HCT116 (cell line): ENCODE measurements around the gene DUOXA1. TPM values are rescaled to one million over a fixed set of nuclear protein-coding genes. Genes with fewer than 3 reads are reported as not detected.

Source experiments
- ATAC-seq: fragments of 200-7000 bp; cut with Tn5 transposase; 2 replicates; pipeline ENCODE4 v1.9.1; 2020; ENCODE audit warnings: mild to moderate bottlenecking, moderate library complexity
- BruUV-seq: library from RNA; stranded (reverse); fragments of 400-500 nt; replicated peaks from 2 replicates; lab custom pipeline; 2021; lab: Mats Ljungman, UMichigan
- CTCF ChIA-PET: fragments of 300-600 bp; sonication (Branson Sonifier 250); formaldehyde crosslinking; loops from one replicate; lab custom pipeline; 2021; ENCODE audit warnings: antibody characterized with exemption; lab: Charles Lee
- POLR2A ChIA-PET: fragments of 300-600, 350-600 bp; sonication (Branson Sonifier 250); formaldehyde crosslinking; loops from one replicate; lab custom pipeline; 2021; ENCODE audit warnings: antibody characterized with exemption; lab: Charles Lee
- RAD21 ChIA-PET, 2 experiments: fragments of 300-600 bp; sonication (Branson Sonifier 250); formaldehyde crosslinking; loops; one replicate each; lab custom pipeline; 2023; ENCODE audit warnings: low total read pairs in 2 of 2; ENCODE audit not compliant: uncharacterized antibody in 2 of 2, unreplicated experiment in 2 of 2, low non-redundant PET in 1 of 2; lab: Charles Lee
- DNase-seq: peaks from one replicate; pipeline ENCODE4 v3.0.0-alpha.2; 2010; ENCODE audit warnings: low read depth, low spot score
- H2AFZ ChIP-seq: fragments of 200-600 bp; shearing (Covaris generic), sonication (generic); 2 replicates; pipeline ENCODE4 v1.6.1; 2017; ENCODE audit warnings: low read depth, mixed run types, mixed read lengths, antibody characterized with exemption, low read length; ENCODE audit not compliant: poor library complexity, severe bottlenecking
- H3K27ac ChIP-seq: 2 replicates; pipeline ENCODE4 v1.5.1; 2012; ENCODE audit warnings: low read depth, low read length
- H3K27me3 ChIP-seq: fragments of 200-600 bp; sonication (generic); 2 replicates; pipeline ENCODE4 v1.6.1; 2016; ENCODE audit warnings: mixed run types, low read length, mixed read lengths; ENCODE audit not compliant: insufficient read depth
- H3K36me3 ChIP-seq, 2 experiments: fragments of 200-500 bp in 1 of 2; fragments of 200-600 bp in 1 of 2; sonication (Bioruptor generic) in 1 of 2; sonication (generic) in 1 of 2; 2 replicates each; pipeline versions ENCODE4 v1.5.1 to v1.6.1; 2014 to 2016; ENCODE audit warnings: low read length in 2 of 2, inconsistent platforms in 1 of 2, mixed read lengths in 1 of 2, mixed run types in 1 of 2; ENCODE audit not compliant: insufficient read depth in 2 of 2, control insufficient read depth in 1 of 2
- H3K4me1 ChIP-seq, 2 experiments: fragments of 200-600 bp in 1 of 2; sonication (generic) in 1 of 2; 2 replicates each; pipeline versions ENCODE4 v1.5.1 to v1.6.1; 2012 to 2017; ENCODE audit warnings: low read length in 2 of 2, inconsistent platforms in 1 of 2, mild to moderate bottlenecking in 1 of 2, mixed read lengths in 1 of 2, mixed run types in 1 of 2, moderate library complexity in 1 of 2; ENCODE audit not compliant: insufficient read depth in 2 of 2, control insufficient read depth in 1 of 2
- H3K4me2 ChIP-seq: fragments of 200-600 bp; sonication (generic); 2 replicates; pipeline ENCODE4 v1.6.1; 2017; ENCODE audit warnings: mixed run types, low read length, mixed read lengths
- H3K4me3 ChIP-seq, 2 experiments: fragments of 200-600 bp in 1 of 2; sonication (generic) in 1 of 2; replicated peaks in 1 of 2; 2 replicates each; pipeline ENCODE4 v1.5.1; 2011 to 2016; ENCODE audit warnings: low read length in 2 of 2, control low read depth in 1 of 2, low read depth in 1 of 2, mild to moderate bottlenecking in 1 of 2, mixed read lengths in 1 of 2, mixed run types in 1 of 2
- H3K79me2 ChIP-seq: fragments of 200-600 bp; sonication (generic); 2 replicates; pipeline ENCODE4 v1.6.1; 2017; ENCODE audit warnings: mild to moderate bottlenecking, mixed run types, low read length, moderate library complexity, mixed read lengths; ENCODE audit not compliant: insufficient read depth
- H3K9ac ChIP-seq: fragments of 200-600 bp; sonication (generic); 2 replicates; pipeline ENCODE4 v1.6.1; 2016; ENCODE audit warnings: low read length, mixed read lengths
- H3K9me2 ChIP-seq: fragments of 200-600 bp; sonication (generic), shearing (Covaris generic); 2 replicates; pipeline ENCODE4 v1.6.1; 2017; ENCODE audit warnings: mixed run types, mild to moderate bottlenecking, moderate library complexity; ENCODE audit not compliant: insufficient read depth
- H3K9me3 ChIP-seq, 2 experiments: fragments of 200-500 bp in 1 of 2; fragments of 200-600 bp in 1 of 2; sonication (Bioruptor generic) in 1 of 2; sonication (generic) in 1 of 2; 2 replicates each; pipeline ENCODE4 v1.6.1; 2014 to 2017; ENCODE audit warnings: low read length in 2 of 2, mixed read lengths in 2 of 2, inconsistent platforms in 1 of 2, low read depth in 1 of 2, mild to moderate bottlenecking in 1 of 2, mixed run types in 1 of 2, moderate library complexity in 1 of 2; ENCODE audit not compliant: control insufficient read depth in 1 of 2, insufficient read depth in 1 of 2
- H4K20me1 ChIP-seq: fragments of 200-600 bp; sonication (generic), shearing (Covaris generic); 2 replicates; pipeline ENCODE4 v1.6.1; 2017; ENCODE audit warnings: mixed run types, mild to moderate bottlenecking, moderate library complexity; ENCODE audit not compliant: insufficient read depth
- ATF3 ChIP-seq: IDR thresholded peaks from 2 replicates; pipeline ENCODE4 v1.6.1; 2012
- CBX3 ChIP-seq: IDR thresholded peaks from 2 replicates; pipeline ENCODE4 v1.6.1; 2012; ENCODE audit warnings: low read depth
- CEBPB ChIP-seq: IDR thresholded peaks from 2 replicates; pipeline ENCODE4 v1.6.1; 2012; ENCODE audit warnings: low read depth
- CTCF ChIP-seq, 3 experiments: fragments of 200-600 bp in 1 of 3; sonication (generic) in 1 of 3; IDR thresholded peaks in 2 of 3; conservative IDR thresholded peaks in 1 of 3; 2 replicates each; pipeline ENCODE4 v1.5.1; 2012 to 2017; ENCODE audit warnings: low read depth in 2 of 3, low read length in 2 of 3, antibody characterized with exemption in 1 of 3, borderline replicate concordance in 1 of 3, control low read depth in 1 of 3, mild to moderate bottlenecking in 1 of 3, mixed read lengths in 1 of 3, mixed run types in 1 of 3, moderate library complexity in 1 of 3; ENCODE audit not compliant: insufficient read depth in 1 of 3
- EGR1 ChIP-seq: IDR thresholded peaks from 2 replicates; pipeline ENCODE4 v1.6.1; 2012; ENCODE audit warnings: low read depth
- ELF1 ChIP-seq: IDR thresholded peaks from 2 replicates; pipeline ENCODE4 v1.6.1; 2012; ENCODE audit warnings: low read depth, borderline replicate concordance
- EZH2 ChIP-seq: fragments of 200-600 bp; sonication (generic); IDR thresholded peaks from 2 replicates; pipeline ENCODE4 v1.6.1; 2017; ENCODE audit warnings: antibody characterized with exemption, mixed run types
- EZH2phosphoT487 ChIP-seq: fragments of 200-600 bp; IDR thresholded peaks from 2 replicates; pipeline ENCODE4 v1.6.1; 2018; ENCODE audit warnings: antibody characterized with exemption, borderline replicate concordance
- FOSL1 ChIP-seq: IDR thresholded peaks from 2 replicates; pipeline ENCODE4 v1.6.1; 2012; ENCODE audit warnings: low read depth
- JUND ChIP-seq: IDR thresholded peaks from 2 replicates; pipeline ENCODE4 v1.6.1; 2012
- POLR2A ChIP-seq: IDR thresholded peaks from 2 replicates; pipeline ENCODE4 v1.7.0; 2011; ENCODE audit warnings: borderline replicate concordance; ENCODE audit not compliant: insufficient read depth, insufficient read length; ENCODE audit errors: extremely low read depth
- POLR2AphosphoS5 ChIP-seq: IDR thresholded peaks from 2 replicates; pipeline ENCODE4 v1.6.1; 2011; ENCODE audit warnings: mild to moderate bottlenecking, low read depth, low read length, moderate library complexity
- RAD21 ChIP-seq: IDR thresholded peaks from 2 replicates; pipeline ENCODE4 v1.6.1; 2012; ENCODE audit warnings: low read depth, mild to moderate bottlenecking
- SIN3A ChIP-seq: IDR thresholded peaks from 2 replicates; pipeline ENCODE4 v1.6.1; 2012; ENCODE audit warnings: low read depth
- TCF7L2 ChIP-seq: IDR thresholded peaks from 2 replicates; pipeline ENCODE4 v1.7.0; 2011; ENCODE audit warnings: borderline replicate concordance, inconsistent platforms; ENCODE audit not compliant: insufficient read depth, insufficient read length; ENCODE audit errors: extremely low read depth
- YY1 ChIP-seq: IDR thresholded peaks from 2 replicates; pipeline ENCODE4 v1.6.1; 2011; ENCODE audit warnings: low read length, low read depth, moderate library complexity, mild to moderate bottlenecking; ENCODE audit not compliant: insufficient replicate concordance; ENCODE audit errors: extremely low read depth
- ZBTB33 ChIP-seq: IDR thresholded peaks from 2 replicates; pipeline ENCODE4 v1.6.1; 2011; ENCODE audit warnings: mild to moderate bottlenecking, low read length, moderate library complexity; ENCODE audit not compliant: insufficient replicate concordance; ENCODE audit errors: extremely low read depth
- ZFX ChIP-seq: fragments of 450-650 bp; IDR thresholded peaks from 2 replicates; pipeline ENCODE4 v1.6.1; 2017
- intact Hi-C: fragments of 100-400 bp; cut with micrococcal nuclease; formaldehyde crosslinking; loops from 2 replicates; pipeline ENCODE4 v1.10.0; 2022
- total RNA-seq: library from RNA; stranded (reverse); gene quantifications from one replicate; pipeline ENCODE4 v1.2.1, GENCODE V29; 2021; ENCODE audit not compliant: unreplicated experiment
- TF ChIP-seq, protein P1 (sequence below): IDR thresholded peaks from 2 replicates; pipeline ENCODE4 v1.6.1; 2012

Gene DUOXA1
- total RNA-seq, 1 experiment from 2014 or later, result 2.3 TPM

DNA sequence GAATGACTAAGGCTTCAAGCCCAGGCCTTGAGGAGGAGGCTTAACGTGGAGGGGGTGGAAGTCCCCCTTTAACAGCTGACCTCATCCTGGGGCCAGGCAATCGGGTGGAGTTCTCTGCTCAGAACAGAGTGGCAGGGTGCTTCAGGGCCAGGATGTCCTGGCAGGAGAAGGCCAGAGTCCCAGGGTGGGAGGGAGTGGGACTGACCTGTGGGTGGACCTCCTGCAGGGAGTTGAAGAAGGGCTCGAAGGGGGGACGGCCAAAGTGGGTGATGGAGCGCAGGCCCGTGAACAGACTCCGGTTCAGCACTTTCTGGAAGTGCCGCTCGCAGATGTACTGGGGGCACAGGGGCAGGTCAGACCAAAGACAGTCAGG lies 35.3 kb downstream of the DUOXA1 start:
- Histone ChIP-seq H4K20me1 (no peaks in the 10 kb centered on the region), H2AFZ (no peak overlapping the region), H3K4me2 (no peak overlapping the region), H3K79me2 (no peaks in the 10 kb centered on the region), H3K9me3 (no peaks in the 10 kb centered on the region), H3K4me3 (no peak overlapping the region), H3K4me1 (no peaks in the 10 kb centered on the region), H3K27ac (no peak overlapping the region)
- POLR2A ChIA-PET, result no interaction called here
- no peak for DNase-seq
- intact Hi-C loops, result no loop called here
- TF ChIP-seq, protein P1, sequence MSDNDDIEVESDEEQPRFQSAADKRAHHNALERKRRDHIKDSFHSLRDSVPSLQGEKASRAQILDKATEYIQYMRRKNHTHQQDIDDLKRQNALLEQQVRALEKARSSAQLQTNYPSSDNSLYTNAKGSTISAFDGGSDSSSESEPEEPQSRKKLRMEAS, result no peak
- no peak for TF ChIP-seq SIN3A
- TF ChIP-seq EGR1, result no peak
- no peak for TF ChIP-seq EZH2
- no peak for TF ChIP-seq POLR2A
- TF ChIP-seq FOSL1, result no peak
- no peak for TF ChIP-seq EZH2phosphoT487
- no peak for TF ChIP-seq ELF1
- TF ChIP-seq ZBTB33, result no peak
- TF ChIP-seq CEBPB, result no peak
- no peak for TF ChIP-seq ZFX
- no peak for TF ChIP-seq RAD21
- no peak for TF ChIP-seq YY1
- no peak for TF ChIP-seq POLR2AphosphoS5
- TF ChIP-seq CBX3, result no peak
- no peak for TF ChIP-seq JUND
- no peak for TF ChIP-seq ATF3
- no peak for TF ChIP-seq TCF7L2
- no peak for TF ChIP-seq CTCF (IDR thresholded peaks at IDR 0.05 in 2 of 3, conservative IDR thresholded peaks at IDR 0.05 in 1 of 3; ENCODE audit: borderline replicate concordance in 1 of 3, insufficient read depth in 1 of 3, low read depth in 2 of 3, low read length in 2 of 3)
- TF ChIP-seq, all 23 proteins: peak for 0
- CTCF ChIA-PET, result no interaction called here
- no peak for ATAC-seq
- peaks cover 12% of the 10 kb centered on the region; the same call in 1 of the 2 replicates for H3K27me3 ChIP-seq
- no peaks in the 10 kb centered on the region for H3K36me3 ChIP-seq
- no peaks in the 10 kb centered on the region for H3K9me2 ChIP-seq
- no peak overlapping the region for H3K9ac ChIP-seq
- BruUV-seq, result no TSS peak
- RAD21 ChIA-PET, result no interaction called here
